SK-N-SH (cell line): ENCODE data around the gene PIK3R1. TPM values are rescaled to one million over a fixed set of nuclear protein-coding genes. Genes with fewer than 3 reads are reported as not detected.

Experiments used
- CTCF ChIA-PET: fragments of 300-600, 350-600 bp; formaldehyde crosslinking; extraction: SDS; loops from one replicate; lab custom pipeline; 2021; lab: Yijun Ruan, JAX
- POLR2A ChIA-PET: fragments of 350-600 bp; sonication (Branson Sonifier 250); formaldehyde crosslinking; extraction: SDS; loops from one replicate; lab custom pipeline; 2020; ENCODE audit warnings: antibody characterized with exemption, inconsistent platforms; lab: Yijun Ruan, JAX
- DNase-seq: peaks from one replicate; pipeline ENCODE4 v3.0.0; 2012
- H2AFZ ChIP-seq: fragments of 200-600 bp; sonication (generic); 2 replicates; pipeline ENCODE4 v1.8.1; 2016; ENCODE audit warnings: antibody characterized with exemption, mild to moderate bottlenecking, low read depth
- H3F3A ChIP-seq: fragments of 200-600 bp; sonication (generic); replicated peaks from 2 replicates; pipeline ENCODE3; 2016; ENCODE audit warnings: antibody characterized with exemption, mild to moderate bottlenecking; ENCODE audit not compliant: insufficient read depth
- H3K27ac ChIP-seq, 2 experiments: fragments of 200-500 bp in 1 of 2; fragments of 200-600 bp in 1 of 2; sonication (Bioruptor generic) in 1 of 2; sonication (generic), shearing (Covaris generic) in 1 of 2; 2 replicates each; pipeline versions ENCODE4 v1.5.1 to v1.6.1; 2014 to 2016; ENCODE audit warnings: low read depth in 2 of 2, inconsistent platforms in 1 of 2, low read length in 1 of 2, mild to moderate bottlenecking in 1 of 2, mixed read lengths in 1 of 2
- H3K27me3 ChIP-seq: fragments of 200-600 bp; sonication (generic), shearing (Covaris generic); 2 replicates; pipeline ENCODE4 v1.6.1; 2016; ENCODE audit warnings: mixed run types; ENCODE audit not compliant: insufficient read depth
- H3K36me3 ChIP-seq, 2 experiments: fragments of 200-500 bp in 1 of 2; fragments of 200-600 bp in 1 of 2; sonication (Bioruptor generic) in 1 of 2; sonication (generic) in 1 of 2; replicated peaks in 1 of 2; 2 replicates each; pipeline versions ENCODE3 to v1.5.1; 2014 to 2016; ENCODE audit warnings: low read length in 1 of 2, mild to moderate bottlenecking in 1 of 2; ENCODE audit not compliant: insufficient read depth in 2 of 2, control insufficient read depth in 1 of 2
- H3K4me1 ChIP-seq, 2 experiments: fragments of 200-500 bp in 1 of 2; fragments of 200-600 bp in 1 of 2; sonication (Bioruptor generic) in 1 of 2; sonication (generic), shearing (Covaris generic) in 1 of 2; 2 replicates each; pipeline versions ENCODE4 v1.5.1 to v1.6.1; 2014 to 2016; ENCODE audit warnings: low read depth in 1 of 2, low read length in 1 of 2, mixed run types in 1 of 2; ENCODE audit not compliant: insufficient read depth in 2 of 2, control insufficient read depth in 1 of 2
- H3K4me2 ChIP-seq: fragments of 200-600 bp; sonication (generic), shearing (Covaris generic); 2 replicates; pipeline ENCODE4 v1.6.1; 2017; ENCODE audit warnings: mixed run types
- H3K4me3 ChIP-seq, 2 experiments: fragments of 200-500 bp in 1 of 2; fragments of 200-600 bp in 1 of 2; sonication (Bioruptor generic) in 1 of 2; sonication (generic), shearing (Covaris generic) in 1 of 2; 2 replicates each; pipeline versions ENCODE4 v1.5.1 to v1.8.1; 2014 to 2016; ENCODE audit warnings: low read depth in 2 of 2, inconsistent platforms in 1 of 2, low read length in 1 of 2, mild to moderate bottlenecking in 1 of 2, mixed read lengths in 1 of 2, moderate library complexity in 1 of 2
- H3K79me2 ChIP-seq: fragments of 200-600 bp; sonication (generic); 2 replicates; pipeline ENCODE4 v1.8.1; 2017; ENCODE audit warnings: mild to moderate bottlenecking; ENCODE audit not compliant: insufficient read depth
- H3K9ac ChIP-seq: fragments of 200-600 bp; sonication (generic); 2 replicates; pipeline ENCODE4 v1.6.1; 2017; ENCODE audit warnings: mixed run types
- H3K9me2 ChIP-seq: fragments of 200-600 bp; sonication (generic); 2 replicates; pipeline ENCODE4 v1.6.1; 2017; ENCODE audit warnings: mixed run types
- H3K9me3 ChIP-seq: fragments of 200-600 bp; sonication (generic); 2 replicates; pipeline ENCODE4 v1.6.1; 2017; ENCODE audit warnings: mixed run types, mild to moderate bottlenecking, moderate library complexity
- H4K20me1 ChIP-seq: fragments of 200-600 bp; sonication (generic); 2 replicates; pipeline ENCODE4 v1.6.1; 2017; ENCODE audit warnings: mild to moderate bottlenecking, mixed run types; ENCODE audit not compliant: insufficient read depth
- EZH2phosphoT487 ChIP-seq: fragments of 200-600 bp; sonication (generic); IDR thresholded peaks from 2 replicates; pipeline ENCODE4 v1.6.1; 2017; ENCODE audit warnings: low read depth, mixed run types, mild to moderate bottlenecking, antibody characterized with exemption, moderate library complexity, borderline replicate concordance
- FOXM1 ChIP-seq: IDR thresholded peaks from 2 replicates; pipeline ENCODE4 v1.4.0; 2012; ENCODE audit warnings: low read depth, mild to moderate bottlenecking
- GABPA ChIP-seq: IDR thresholded peaks from 2 replicates; pipeline ENCODE4 v1.4.0; 2012; ENCODE audit warnings: low read depth, mild to moderate bottlenecking
- IRF3 ChIP-seq: fragments of 150-350 bp; IDR thresholded peaks from 2 replicates; pipeline ENCODE4 v1.6.1; 2016; ENCODE audit warnings: mild to moderate bottlenecking, low read depth, low read length
- NRF1 ChIP-seq: IDR thresholded peaks from 2 replicates; pipeline ENCODE4 v1.6.1; 2012; ENCODE audit warnings: low read depth, mild to moderate bottlenecking, low read length
- RCOR1 ChIP-seq: fragments of 150-350 bp; IDR thresholded peaks from 2 replicates; pipeline ENCODE4 v1.6.1; 2017; ENCODE audit warnings: antibody characterized with exemption, low read length
- REST ChIP-seq: IDR thresholded peaks from 2 replicates; pipeline ENCODE4 v1.6.1; 2012; ENCODE audit warnings: mild to moderate bottlenecking, low read depth, low read length, moderate library complexity
- RXRA ChIP-seq: IDR thresholded peaks from 2 replicates; pipeline ENCODE4 v1.4.0; 2012; ENCODE audit warnings: low read depth, mild to moderate bottlenecking, borderline replicate concordance
- TEAD4 ChIP-seq: IDR thresholded peaks from 2 replicates; pipeline ENCODE4 v1.4.0; 2012; ENCODE audit warnings: mild to moderate bottlenecking, borderline replicate concordance; ENCODE audit not compliant: insufficient read depth
- USF1 ChIP-seq: IDR thresholded peaks from 2 replicates; pipeline ENCODE4 v1.4.0; 2012; ENCODE audit warnings: low read depth, borderline replicate concordance
- YY1 ChIP-seq: IDR thresholded peaks from 2 replicates; pipeline ENCODE4 v1.4.0; 2012; ENCODE audit warnings: low read depth, mild to moderate bottlenecking
- ZBTB33 ChIP-seq: IDR thresholded peaks from 2 replicates; pipeline ENCODE4 v1.4.0; 2012; ENCODE audit warnings: low read depth, borderline replicate concordance
- WGBS: methylation state at CpG from one replicate; pipeline ENCODE4 v1.1.6; 2017; ENCODE audit warnings: low lambda C conversion rate; 5-methylcytosine and 5-hydroxymethylcytosine counted together
- polyA plus RNA-seq, 3 experiments: library from polyadenylated mRNA; depleted of rRNA; stranded (reverse); fragments of >200 nt; gene quantifications; 2 replicates each; pipeline ENCODE4 v1.2.3, GENCODE V29; 2012

The PIK3R1 gene
- polyA plus RNA-seq, 1 of the 3 experiments (the other 2 are of a cell fraction): 2.0 TPM

GRCh38 chr5:68195137-68195536 is 20.4 kb upstream of the PIK3R1 start:
- Histone ChIP-seq H3K79me2 (no peaks in the 10 kb centered on the region), H2AFZ (no peak overlapping the region), H3K4me3 (no peak overlapping the region), H3K27ac (no peak overlapping the region), H3K9me3 (no peaks in the 10 kb centered on the region), H3F3A (no peaks in the 10 kb centered on the region), H3K9ac (no peak overlapping the region), H4K20me1 (no peaks in the 10 kb centered on the region), H3K27me3 (no peaks in the 10 kb centered on the region), H3K9me2 (no peaks in the 10 kb centered on the region), H3K4me2 (no peak overlapping the region), H3K36me3 (no peaks in the 10 kb centered on the region), H3K4me1 (no peaks in the 10 kb centered on the region)
- WGBS: 57% methylated on average over 3 of the region's 3 CpGs
- TF ChIP-seq USF1 (no peak), RCOR1 (no peak), REST (no peak), NRF1 (no peak), IRF3 (no peak), GABPA (no peak), FOXM1 (no peak), ZBTB33 (no peak), TEAD4 (no peak), EZH2phosphoT487 (no peak), YY1 (no peak), RXRA (no peak)
- CTCF ChIA-PET: no interaction called here
- DNase-seq: no peak
- POLR2A ChIA-PET: no interaction called here
